Measurements from ENCODE around the gene ENG.
"Not testable (repeated sequence)": the region's sequence is repeated elsewhere in the genome, so short reads cannot be mapped to it uniquely, and the experiment has no call there.

Gene ENG

DNA sequence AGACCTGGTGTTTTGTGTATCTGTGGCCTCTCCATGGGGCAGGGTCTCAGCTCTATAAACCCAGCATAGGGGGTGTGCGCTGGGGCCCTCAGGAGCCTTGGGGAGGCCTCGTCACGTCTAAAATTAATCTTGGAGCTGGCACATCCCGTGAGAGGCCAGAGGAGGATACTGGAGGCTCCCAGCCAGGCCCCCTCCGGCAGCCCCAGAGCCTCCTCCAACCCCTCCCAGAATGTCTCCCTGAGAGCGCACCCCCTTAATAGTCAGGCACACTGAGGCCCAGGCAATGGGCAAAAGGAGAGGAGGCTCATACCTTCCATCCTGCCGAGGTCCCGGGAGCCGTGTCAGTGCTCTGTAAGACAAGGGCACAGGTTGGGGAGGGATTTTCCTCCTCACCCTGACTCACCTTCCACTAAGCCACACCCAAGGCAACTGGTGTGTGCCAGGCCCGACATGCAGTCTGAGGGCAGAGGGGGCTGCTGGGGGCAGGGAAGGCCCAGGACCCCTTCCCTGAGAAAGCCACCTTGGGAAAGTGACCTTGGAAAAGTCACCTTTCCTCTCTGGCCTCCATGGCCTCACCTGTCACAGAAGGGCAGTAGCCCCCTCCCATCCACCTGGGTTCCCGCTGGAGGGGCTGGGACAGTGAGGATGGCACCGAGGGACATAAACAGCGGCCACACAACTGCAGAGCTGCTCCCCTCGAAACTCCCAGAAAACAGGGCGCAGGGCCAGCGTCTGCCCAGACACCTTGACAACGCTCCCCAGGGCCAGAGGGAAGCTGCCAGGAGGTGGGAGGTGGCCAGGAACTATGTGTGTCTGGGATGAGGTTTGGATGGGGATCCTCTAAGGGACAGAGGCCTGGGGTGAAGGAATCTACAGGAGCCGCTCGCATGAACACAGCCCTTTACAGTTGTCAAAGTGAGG is 20.1 kb upstream of the ENG start:
- CTCF ChIA-PET = interaction anchor here (0.6 kb wide), 1 partner anchor 372 kb away, joined by 3 read pairs; no protein-coding TSS in a partner anchor
- H3K36me3 Mint-ChIP-seq = peaks cover 9% of the 10 kb centered on the region
- no peak overlapping the region for H3K27ac Mint-ChIP-seq
- H3K4me3 Mint-ChIP-seq = no peak overlapping the region
- peaks cover 16% of the 10 kb centered on the region for H3K27me3 Mint-ChIP-seq
- no peak for DNase-seq
- no peaks in the 10 kb centered on the region for H3K9me3 Mint-ChIP-seq
- peaks cover 7% of the 10 kb centered on the region for H3K4me1 Mint-ChIP-seq

DNA sequence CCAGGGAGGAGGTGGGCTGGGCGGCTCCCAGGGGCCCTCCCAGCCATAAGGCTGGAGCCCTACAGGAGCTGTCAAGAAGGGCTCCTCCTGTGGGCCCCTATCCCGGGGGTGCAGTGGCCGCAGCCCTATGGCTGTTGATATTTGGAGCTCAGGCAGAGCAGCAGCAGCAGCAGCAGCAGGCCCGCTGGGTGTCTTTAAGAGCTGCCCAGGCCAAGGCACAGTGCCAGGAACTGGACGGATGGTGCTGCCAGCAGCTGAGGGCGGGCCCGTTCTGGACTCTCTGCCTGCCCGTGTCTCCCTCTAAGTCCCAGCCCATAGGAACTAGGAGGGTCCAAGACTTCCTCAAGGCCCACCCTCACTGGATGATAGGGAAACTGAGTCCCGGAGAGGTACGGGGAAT is 19.4 kb upstream of the ENG start:
- peaks cover 16% of the 10 kb centered on the region for H3K27me3 Mint-ChIP-seq

DNA sequence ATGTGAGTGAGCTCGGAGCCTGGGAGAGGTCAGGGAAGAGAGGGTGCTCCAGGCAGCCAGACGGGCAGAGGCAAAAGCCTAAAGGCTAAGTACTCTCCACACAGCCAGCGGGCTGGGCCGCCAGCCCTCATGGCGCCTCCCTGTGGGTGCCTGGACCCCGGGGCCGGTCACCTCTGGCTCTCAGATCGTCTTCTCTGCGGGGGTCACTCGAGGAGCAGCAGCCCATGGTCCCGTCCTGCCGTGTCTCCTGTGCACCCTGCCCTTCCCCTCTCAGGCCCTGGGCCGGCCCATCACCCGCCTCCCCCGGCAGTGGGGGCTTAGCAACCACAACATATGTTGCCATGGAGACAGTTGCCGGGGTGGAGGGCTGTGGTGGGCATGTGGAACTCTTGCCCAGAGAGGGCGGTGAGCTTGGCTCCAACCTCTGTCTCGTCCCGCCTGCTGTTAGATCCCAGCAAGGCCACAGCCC is 18.8 kb upstream of the ENG start:
- H3K4me1 Mint-ChIP-seq = peaks cover 4% of the 10 kb centered on the region
- H3K27ac Mint-ChIP-seq = no peak overlapping the region
- CTCF ChIA-PET = interaction anchor here (1.0 to 1.9 kb wide), 3 partner anchors 9 to 48 kb away, joined by 3 to 5 read pairs (median 3); no protein-coding TSS in a partner anchor
- DNase-seq = no peak
- no peaks in the 10 kb centered on the region for H3K9me3 Mint-ChIP-seq
- peaks cover 16% of the 10 kb centered on the region for H3K27me3 Mint-ChIP-seq
- no peak overlapping the region for H3K4me3 Mint-ChIP-seq
- peaks cover 6% of the 10 kb centered on the region for H3K36me3 Mint-ChIP-seq

More for the DNA sequence above, 19.4 kb upstream of the ENG start:
- no peaks in the 10 kb centered on the region for H3K9me3 Mint-ChIP-seq
- H3K4me3 Mint-ChIP-seq = no peak overlapping the region
- H3K27ac Mint-ChIP-seq = no peak overlapping the region
- DNase-seq = no peak
- peaks cover 5% of the 10 kb centered on the region for H3K4me1 Mint-ChIP-seq
- CTCF ChIA-PET = interaction anchor here (0.6 to 1.9 kb wide), 2 partner anchors 48 to 371 kb away, joined by 3 to 5 read pairs; no protein-coding TSS in a partner anchor
- peaks cover 6% of the 10 kb centered on the region for H3K36me3 Mint-ChIP-seq

DNA sequence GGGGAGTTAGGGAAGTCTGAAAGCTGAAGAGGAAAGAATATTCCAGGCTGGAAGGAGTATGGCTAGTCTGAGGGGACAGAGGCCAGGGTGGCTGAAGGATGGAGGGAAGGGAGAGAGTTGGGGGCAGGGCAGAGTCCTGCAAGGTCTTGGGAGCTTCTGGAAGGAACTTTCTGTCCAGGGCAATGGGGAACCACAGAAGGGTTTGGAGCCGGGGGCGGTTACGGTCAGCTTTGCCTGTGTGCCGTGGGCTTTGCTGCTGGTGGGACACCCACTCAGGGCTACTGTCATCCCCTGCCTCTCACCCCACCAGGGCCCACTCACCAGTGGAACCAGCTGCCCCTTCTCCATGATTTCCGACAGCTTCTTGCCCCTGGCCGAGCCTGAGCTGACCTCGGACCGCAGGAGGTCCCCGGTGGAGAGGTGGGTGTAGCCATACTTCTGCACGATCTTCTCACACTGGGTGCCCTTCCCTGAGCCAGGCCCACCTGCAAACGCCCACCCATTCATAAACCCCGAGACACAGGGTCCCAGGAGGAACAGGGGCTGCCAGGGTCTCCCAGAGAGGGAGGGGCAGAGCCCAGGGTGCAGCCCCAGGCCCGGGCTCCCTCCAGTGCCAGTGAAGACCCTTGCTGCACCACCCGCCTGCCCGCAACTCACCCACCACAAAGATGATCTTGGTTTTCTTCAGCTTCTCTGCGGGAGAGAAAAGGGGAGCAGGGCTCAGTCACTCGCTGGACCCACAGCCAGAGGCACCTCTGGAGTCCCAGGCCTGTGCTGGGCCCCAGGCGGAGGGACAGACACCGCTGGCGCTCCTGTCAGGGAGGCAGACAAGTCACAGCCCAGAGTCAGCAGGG is 18.1 kb upstream of the ENG start:
- CTCF ChIA-PET = interaction anchor here (1.0 to 4.4 kb wide), 7 partner anchors 10 to 138 kb away, joined by 3 to 32 read pairs (median 4); partner anchors contain the start of gene TOR2A
- peaks cover 2% of the 10 kb centered on the region for H3K4me1 Mint-ChIP-seq
- peaks cover 7% of the 10 kb centered on the region for H3K36me3 Mint-ChIP-seq

DNA sequence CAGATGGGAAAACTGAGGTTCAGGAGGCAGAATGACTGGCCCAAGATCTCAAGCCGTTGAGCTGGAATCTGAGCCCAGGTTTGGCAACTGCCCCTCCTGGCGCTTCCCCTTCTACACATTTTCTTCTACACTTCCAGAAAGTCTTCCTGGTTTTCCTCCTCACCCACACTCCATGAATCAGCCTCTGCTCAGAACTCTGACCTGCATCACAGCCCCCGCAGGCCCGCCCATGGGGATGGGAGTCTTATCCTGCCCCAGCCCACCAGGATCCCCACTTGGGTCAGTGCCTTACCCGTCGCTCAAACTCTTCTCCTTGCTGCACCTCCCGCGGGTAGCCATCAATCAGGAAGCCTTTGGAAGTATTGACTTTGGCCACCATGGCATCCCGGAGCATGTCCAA is 17.1 kb upstream of the ENG start:
- Mint-ChIP-seq H3K27ac (no peak overlapping the region), H3K9me3 (no peaks in the 10 kb centered on the region), H3K4me3 (no peak overlapping the region), H3K4me1 (no peaks in the 10 kb centered on the region), H3K36me3 (peaks cover 12% of the 10 kb centered on the region), H3K27me3 (peaks cover under 1% of the 10 kb centered on the region)
- CTCF ChIA-PET = interaction anchor here (1.0 to 4.4 kb wide), 7 partner anchors 9 to 137 kb away, joined by 3 to 32 read pairs (median 4); partner anchors contain the start of gene TOR2A
- DNase-seq = no peak

More for the DNA sequence above, 18.1 kb upstream of the ENG start:
- H3K9me3 Mint-ChIP-seq = no peaks in the 10 kb centered on the region
- no peak for DNase-seq
- peaks cover 9% of the 10 kb centered on the region for H3K27me3 Mint-ChIP-seq
- H3K27ac Mint-ChIP-seq = no peak overlapping the region
- no peak overlapping the region for H3K4me3 Mint-ChIP-seq

DNA sequence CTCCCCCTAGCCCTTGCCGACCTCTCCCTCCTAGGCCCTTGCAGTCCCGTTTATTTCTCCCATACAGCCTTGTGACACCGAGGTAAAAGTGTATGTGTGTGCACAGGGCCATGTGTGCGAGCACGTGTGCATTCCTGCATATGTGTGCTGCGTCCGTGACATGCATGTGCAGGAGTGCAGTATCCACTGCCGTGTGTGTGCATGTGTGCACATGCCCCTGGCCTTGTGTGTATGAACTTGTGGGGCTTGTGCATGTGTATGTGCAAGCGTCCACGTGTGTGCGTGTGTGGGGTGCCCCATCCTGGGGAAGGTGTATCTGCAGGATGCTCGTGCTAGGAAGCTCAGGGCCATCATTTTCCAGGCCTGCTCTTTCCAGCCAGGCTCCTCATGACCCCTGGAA is 16.4 kb upstream of the ENG start:
- Mint-ChIP-seq H3K9me3 (no peaks in the 10 kb centered on the region), H3K36me3 (peaks cover 13% of the 10 kb centered on the region), H3K4me3 (no peak overlapping the region), H3K27ac (no peak overlapping the region), H3K27me3 (no peaks in the 10 kb centered on the region), H3K4me1 (peaks cover 4% of the 10 kb centered on the region)
- CTCF ChIA-PET = interaction anchor here (1.0 to 4.4 kb wide), 13 partner anchors 11 to 377 kb away, joined by 3 to 32 read pairs (median 6); partner anchors contain the start of gene TOR2A
- no peak for DNase-seq

DNA sequence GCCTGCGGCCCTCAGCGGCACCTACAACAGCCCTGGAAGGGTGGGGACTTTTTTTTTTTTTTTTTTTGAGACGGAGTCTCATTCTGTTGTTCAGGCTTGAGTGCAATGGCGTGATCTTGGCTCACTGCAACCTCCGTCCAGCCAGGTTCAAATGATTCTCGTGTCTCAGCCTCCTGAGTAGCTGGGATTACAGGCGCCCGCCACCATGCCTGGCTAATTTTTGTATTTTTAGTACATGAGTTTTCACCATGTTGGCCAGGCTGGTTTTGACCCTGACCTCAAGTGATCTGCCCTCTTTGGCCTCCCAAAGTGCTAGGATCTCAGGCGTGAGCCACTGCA is 15.7 kb upstream of the ENG start:
- H3K4me3 Mint-ChIP-seq, H3K27ac Mint-ChIP-seq, DNase-seq, H3K27me3 Mint-ChIP-seq, H3K9me3 Mint-ChIP-seq: not testable (repeated sequence)
- H3K4me1 Mint-ChIP-seq = peaks cover 12% of the 10 kb centered on the region
- CTCF ChIA-PET = interaction anchor here (0.7 to 4.4 kb wide), 40 partner anchors 8 to 376 kb away, joined by 3 to 32 read pairs (median 5); partner anchors contain the start of genes CDK9, ST6GALNAC4 and TOR2A
- H3K36me3 Mint-ChIP-seq = peaks cover 17% of the 10 kb centered on the region

DNA sequence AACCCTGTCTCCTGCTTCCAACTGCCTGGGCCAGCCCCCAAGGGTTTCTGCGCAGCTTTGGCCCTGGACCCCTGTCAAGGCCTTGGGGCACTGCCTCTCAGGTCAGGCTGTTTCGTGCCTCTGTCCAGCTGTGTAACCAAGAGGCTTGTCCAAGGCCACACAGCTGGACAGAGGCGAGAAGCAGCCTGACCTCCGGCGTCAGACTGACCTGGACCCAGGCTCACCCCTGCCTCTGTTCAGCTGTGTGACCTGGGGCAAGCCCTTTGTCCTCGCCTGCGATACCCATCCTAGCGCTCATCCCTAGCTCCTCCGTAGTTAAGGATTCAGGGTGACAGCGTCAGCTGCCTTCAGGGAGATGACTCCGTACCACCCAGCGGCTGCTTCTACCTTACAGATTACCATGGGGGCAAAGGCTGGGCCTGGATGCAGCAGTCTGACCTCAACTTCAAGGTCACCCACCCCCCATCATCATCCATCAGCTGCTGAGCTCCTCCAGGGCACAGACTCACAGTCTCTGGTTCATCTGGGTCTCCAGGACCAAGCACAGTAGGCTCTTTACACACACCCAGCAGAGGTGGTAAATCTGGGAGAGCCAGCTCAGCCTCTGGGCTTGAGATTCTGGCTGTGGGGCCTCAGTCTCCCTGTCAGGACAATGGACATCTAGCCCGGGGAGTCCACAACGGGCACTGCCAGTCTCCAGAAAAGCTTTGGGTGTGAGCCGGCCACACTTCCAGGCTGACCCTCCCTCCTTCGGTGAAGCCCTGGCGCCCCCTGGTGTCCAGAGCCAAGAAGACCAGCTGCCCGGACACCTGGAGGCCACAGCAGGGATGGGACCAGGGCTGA is 15.1 kb upstream of the ENG start:
- Mint-ChIP-seq H3K9me3 (no peaks in the 10 kb centered on the region), H3K36me3 (peaks cover 17% of the 10 kb centered on the region), H3K27me3 (no peaks in the 10 kb centered on the region), H3K4me3 (no peak overlapping the region), H3K4me1 (peaks cover 18% of the 10 kb centered on the region), H3K27ac (no peak overlapping the region)
- peak; percentile 87 for DNase-seq
- CTCF ChIA-PET = interaction anchor here (0.7 to 4.4 kb wide), 46 partner anchors 8 to 365 kb away, joined by 3 to 32 read pairs (median 4); partner anchors contain the start of genes CDK9, ENG, ST6GALNAC4 and TOR2A

DNA sequence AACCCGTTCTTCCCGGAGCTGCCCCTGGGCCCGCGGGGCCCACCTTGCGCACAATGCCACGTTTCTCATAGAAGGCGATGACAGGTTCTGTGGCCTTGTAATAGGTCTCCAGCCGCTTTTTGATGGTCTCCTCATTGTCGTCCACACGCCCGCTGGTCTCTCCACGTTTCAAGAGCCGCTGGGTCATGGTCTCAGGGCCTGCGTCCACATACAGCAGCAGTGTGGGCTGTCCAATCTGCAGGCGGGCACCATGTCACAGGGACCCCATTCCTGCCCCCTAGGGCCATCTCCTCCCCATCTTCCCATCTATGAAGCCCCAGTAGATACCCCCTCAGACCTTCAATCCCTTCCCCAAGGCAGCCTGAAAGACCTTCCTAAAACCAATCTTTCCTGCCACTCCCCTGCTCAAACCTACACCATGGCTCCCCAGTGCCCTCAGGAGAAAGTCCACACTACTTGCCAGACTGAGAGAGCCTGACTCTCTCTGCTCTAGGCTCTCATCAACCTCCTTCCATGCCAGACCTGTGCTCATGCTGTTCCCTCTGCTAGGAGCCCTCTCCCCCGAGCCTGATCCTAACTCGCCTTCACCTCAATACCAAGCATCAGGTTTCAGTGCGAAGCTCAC is 13.9 kb upstream of the ENG start:
- no peaks in the 10 kb centered on the region for H3K27me3 Mint-ChIP-seq
- no peak overlapping the region for H3K4me3 Mint-ChIP-seq
- no peaks in the 10 kb centered on the region for H3K9me3 Mint-ChIP-seq
- CTCF ChIA-PET = interaction anchor here (1.0 to 4.4 kb wide), 10 partner anchors 13 to 134 kb away, joined by 3 to 32 read pairs (median 11); partner anchors contain the start of genes ENG, ST6GALNAC4 and TOR2A
- H3K36me3 Mint-ChIP-seq = peaks cover 17% of the 10 kb centered on the region
- peaks cover 19% of the 10 kb centered on the region for H3K4me1 Mint-ChIP-seq
- no peak overlapping the region for H3K27ac Mint-ChIP-seq
- DNase-seq = no peak

DNA sequence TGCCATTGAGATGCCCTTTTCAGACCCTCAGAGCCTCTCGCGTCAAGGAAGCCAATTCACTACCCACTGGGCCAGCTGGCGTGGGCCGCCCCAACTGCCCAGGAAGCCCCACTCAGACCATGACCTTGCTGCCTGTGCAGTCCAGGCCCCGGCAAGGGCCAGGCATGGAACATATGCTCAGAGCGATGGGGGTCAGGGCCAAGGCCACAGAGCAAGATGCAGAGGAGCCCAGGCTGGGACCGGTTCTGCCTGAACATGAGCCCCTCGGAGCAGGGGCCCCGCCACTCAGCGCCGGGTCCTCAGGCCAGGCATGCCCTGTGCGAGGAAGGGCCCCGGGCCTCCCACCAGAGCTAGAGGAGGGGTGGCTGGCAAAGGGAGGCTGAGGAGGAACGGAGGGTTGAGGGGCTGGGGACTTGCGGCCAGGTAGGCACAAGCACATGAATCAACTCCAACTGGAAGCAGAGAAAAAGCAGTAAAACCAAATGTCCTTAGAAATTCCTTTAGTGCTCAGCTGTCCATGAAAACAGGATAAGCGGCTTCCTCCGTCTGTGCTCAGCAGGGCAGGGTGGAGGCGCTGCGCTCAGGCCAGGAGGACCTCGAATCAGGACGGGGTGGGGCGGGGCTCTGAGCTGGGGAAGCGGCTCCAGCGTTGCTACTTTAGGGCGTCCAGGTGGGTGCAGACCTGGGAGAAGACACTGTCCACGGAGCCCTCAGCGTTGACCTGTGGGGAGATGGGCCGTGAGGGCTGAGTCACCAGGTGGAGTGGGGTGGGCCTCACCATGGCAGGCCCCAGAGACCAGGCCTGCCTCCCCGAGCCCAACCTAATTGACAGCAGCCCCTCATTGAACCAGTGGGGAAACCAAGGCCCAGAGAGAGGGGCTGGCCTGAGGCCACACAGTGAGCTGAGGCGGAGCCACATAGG is 13.2 kb upstream of the ENG start:
- DNase-seq = no peak
- CTCF ChIA-PET = interaction anchor here (0.5 to 1.4 kb wide), 2 partner anchors 75 to 133 kb away, joined by 3 to 5 read pairs; partner anchors contain the start of gene TOR2A
- H3K27me3 Mint-ChIP-seq = no peaks in the 10 kb centered on the region
- H3K9me3 Mint-ChIP-seq = no peaks in the 10 kb centered on the region
- H3K4me3 Mint-ChIP-seq = no peak overlapping the region
- no peak overlapping the region for H3K27ac Mint-ChIP-seq
- peaks cover 17% of the 10 kb centered on the region for H3K36me3 Mint-ChIP-seq
- peaks cover 27% of the 10 kb centered on the region for H3K4me1 Mint-ChIP-seq

DNA sequence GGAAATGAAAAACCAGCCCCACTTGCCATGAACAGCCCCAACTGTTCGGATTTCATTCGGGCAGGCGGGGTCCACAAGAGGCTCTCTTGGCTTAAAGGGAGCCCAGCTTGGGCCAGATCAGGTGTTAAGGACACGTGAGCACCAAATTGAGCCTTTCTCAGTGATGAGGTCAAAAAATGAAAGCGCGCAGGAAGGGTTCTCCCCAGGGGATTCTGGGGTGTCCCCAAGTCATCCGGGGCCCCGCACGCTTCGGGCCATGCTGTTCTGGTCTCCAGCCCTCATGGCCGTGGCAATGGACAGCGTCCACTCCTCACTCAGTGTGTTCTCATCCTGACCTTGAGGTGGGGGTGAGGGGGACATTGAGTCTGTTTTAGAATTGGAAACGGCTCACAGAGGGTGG is 12.1 kb upstream of the ENG start:
- H3K4me1 Mint-ChIP-seq = peaks cover 38% of the 10 kb centered on the region
- no peak for DNase-seq
- no peak overlapping the region for H3K4me3 Mint-ChIP-seq
- H3K27ac Mint-ChIP-seq = no peak overlapping the region
- CTCF ChIA-PET = interaction anchor here (1.0 to 1.4 kb wide), 2 partner anchors 103 to 132 kb away, joined by 4 to 5 read pairs; partner anchors contain the start of gene TOR2A
- no peaks in the 10 kb centered on the region for H3K27me3 Mint-ChIP-seq
- no peaks in the 10 kb centered on the region for H3K9me3 Mint-ChIP-seq
- peaks cover 17% of the 10 kb centered on the region for H3K36me3 Mint-ChIP-seq
